Activated T-helper 1 cell treated with anti-CD3 and anti-CD28 coated beads, Interleukin-12 subunit alpha, Interleukin-12 subunit beta, Interleukin-2, Interleukin-4 antibody, amounts not matched to agents 30 ng/mL and 10 ng/mL and 1 ng/mL, durations not matched to agents 14 hours and 24 hours and 36 hours (primary cell): ENCODE measurements around the gene ATP8B3. TPM values are rescaled to one million over a fixed set of nuclear protein-coding genes. Genes with fewer than 3 reads are reported as not detected.

Source experiments
- DNase-seq: peaks from one replicate; pipeline ENCODE4 v3.0.0; 2021; ENCODE audit warnings: low spot score
- H3K27ac Mint-ChIP-seq: one replicate; pipeline ENCODE4 v1.8.0; 2021; ENCODE audit warnings: mild to moderate bottlenecking, mixed read lengths
- H3K27me3 Mint-ChIP-seq: one replicate; pipeline ENCODE4 v1.8.0; 2022; ENCODE audit warnings: mild to moderate bottlenecking, moderate library complexity, mixed read lengths; ENCODE audit not compliant: insufficient read depth
- H3K36me3 Mint-ChIP-seq: one replicate; pipeline ENCODE4 v1.8.0; 2021; ENCODE audit warnings: low read depth, mixed read lengths
- H3K4me1 Mint-ChIP-seq: one replicate; pipeline ENCODE4 v1.8.0; 2021; ENCODE audit warnings: low read depth, mixed read lengths
- H3K4me3 Mint-ChIP-seq: one replicate; pipeline ENCODE4 v1.8.0; 2021; ENCODE audit warnings: mild to moderate bottlenecking, moderate library complexity, mixed read lengths
- H3K9me3 Mint-ChIP-seq: one replicate; pipeline ENCODE4 v1.8.0; 2021; ENCODE audit warnings: mixed read lengths
- intact Hi-C: fragments of 100-400 bp; cut with micrococcal nuclease; formaldehyde crosslinking; loops from one replicate; pipeline ENCODE4 v1.15.1; 2024
- total RNA-seq: library from RNA; stranded (reverse); gene quantifications from 2 replicates; pipeline ENCODE4 v1.2.3, GENCODE V29; 2022

The ATP8B3 gene
- total RNA-seq, 1 donor from 2014 or later: 5.0 TPM

DNA sequence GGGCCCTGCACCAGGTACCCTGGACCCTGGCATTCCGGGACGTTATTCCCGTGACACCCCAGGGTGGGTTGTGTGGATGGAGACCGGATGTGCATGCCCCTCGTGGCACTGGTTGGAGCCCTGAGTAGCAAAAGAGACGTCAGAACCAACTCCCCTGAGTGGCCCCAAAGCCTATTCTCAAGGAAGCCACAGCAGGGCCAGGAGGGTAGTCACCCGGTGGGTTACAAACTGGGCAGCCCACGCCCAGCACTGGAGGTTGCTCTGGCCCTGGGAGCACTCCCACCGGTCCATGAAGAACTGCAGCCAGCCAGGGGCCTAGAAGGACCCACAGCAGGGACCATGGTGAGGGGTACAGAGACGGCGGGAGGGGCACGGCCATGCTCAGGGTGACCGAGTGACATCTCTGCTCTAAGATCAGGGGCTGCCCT is 43.8 kb upstream of the ATP8B3 start:
- DNase-seq: peak; percentile 27
- no peaks in the 10 kb centered on the region for H3K27me3 Mint-ChIP-seq
- peaks cover 27% of the 10 kb centered on the region for H3K4me1 Mint-ChIP-seq
- intact Hi-C loops: loop anchor here (1.0 kb wide), 2 partner anchors 7 to 44 kb away; partner anchors contain the start of genes ATP8B3 and KLF16
- no peaks in the 10 kb centered on the region for H3K9me3 Mint-ChIP-seq
- H3K36me3 Mint-ChIP-seq: peaks cover 4% of the 10 kb centered on the region
- H3K4me3 Mint-ChIP-seq: peak overlapping the region; percentile 80
- H3K27ac Mint-ChIP-seq: peak overlapping the region; percentile 86

DNA sequence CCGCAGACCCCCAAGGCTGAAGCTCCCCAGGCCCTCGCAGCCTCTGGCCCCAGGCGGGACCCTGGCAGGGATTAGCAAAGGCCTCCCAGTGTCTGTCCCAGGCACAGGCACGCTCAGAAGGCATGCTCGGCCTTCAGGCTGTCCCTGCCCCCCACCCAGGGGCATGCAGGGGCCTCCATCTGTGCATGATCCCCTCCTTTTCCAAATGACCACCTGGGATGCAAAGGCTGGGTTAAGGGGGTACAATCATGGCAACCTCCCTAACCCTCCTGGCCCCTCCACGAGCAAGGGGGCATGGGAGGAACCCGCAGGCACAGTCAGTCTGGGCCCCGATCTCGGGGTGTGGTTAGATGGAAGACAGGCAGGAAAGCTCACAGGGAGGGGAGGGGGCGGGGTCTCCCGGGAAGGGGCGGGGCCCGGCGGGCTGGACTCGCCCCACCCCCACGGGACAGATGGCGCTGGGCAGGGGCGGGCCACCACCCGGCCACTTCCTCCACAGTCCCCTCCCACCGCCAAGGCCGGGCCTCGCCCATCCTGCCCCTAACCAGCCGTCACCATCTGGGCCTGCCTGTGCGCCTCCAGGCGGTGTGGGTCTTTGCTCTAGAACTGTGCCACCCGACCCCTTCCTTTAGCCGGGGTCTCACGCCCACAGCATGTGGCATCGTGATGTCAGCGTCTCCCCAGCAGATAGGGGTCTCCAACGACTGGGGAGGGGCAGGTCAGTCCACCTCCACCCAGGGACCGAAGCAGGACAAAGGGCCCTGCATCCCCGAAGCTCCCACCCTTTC is 43.2 kb upstream of the ATP8B3 start:
- Mint-ChIP-seq H3K4me3 (peak overlapping the region; percentile 80), H3K36me3 (peaks cover 4% of the 10 kb centered on the region), H3K27me3 (no peaks in the 10 kb centered on the region), H3K4me1 (peaks cover 27% of the 10 kb centered on the region), H3K9me3 (no peaks in the 10 kb centered on the region), H3K27ac (peak overlapping the region; percentile 86)
- DNase-seq: peak; percentile 87
- intact Hi-C loops: loop anchor here (1.0 kb wide), 2 partner anchors 8 to 43 kb away; partner anchors contain the start of genes ATP8B3 and KLF16

DNA sequence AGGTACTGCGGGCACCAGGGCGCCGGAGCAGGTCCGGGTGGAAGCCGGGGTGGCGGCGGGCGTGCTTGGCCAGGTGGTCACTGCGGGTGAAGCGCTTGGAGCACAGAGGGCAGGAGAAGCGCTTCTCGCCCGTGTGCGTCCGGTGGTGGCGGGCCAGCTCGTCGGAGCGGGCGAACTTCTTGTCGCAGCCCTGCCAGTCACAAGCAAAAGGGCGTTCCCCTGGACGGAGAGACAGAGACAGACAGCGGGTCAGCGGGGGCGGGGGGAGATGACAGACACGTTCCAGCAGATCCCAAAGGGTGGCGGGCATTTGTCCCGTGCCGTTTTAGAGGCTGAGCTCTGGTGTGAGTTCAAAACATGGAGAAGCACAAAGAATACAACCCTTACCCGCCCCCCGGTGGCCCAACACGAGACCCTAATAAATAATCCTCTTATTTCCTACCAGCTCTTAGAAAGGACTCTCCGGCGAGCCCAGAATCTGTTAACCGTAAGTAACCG is 42.5 kb upstream of the ATP8B3 start:
- Mint-ChIP-seq H3K4me3 (peak overlapping the region; percentile 73), H3K4me1 (peaks cover 32% of the 10 kb centered on the region), H3K27ac (no peak overlapping the region), H3K36me3 (peaks cover 7% of the 10 kb centered on the region), H3K27me3 (no peaks in the 10 kb centered on the region), H3K9me3 (no peaks in the 10 kb centered on the region)
- no peak for DNase-seq
- intact Hi-C loops: loop anchor here (1.0 kb wide), 2 partner anchors 9 to 42 kb away; partner anchors contain the start of genes ATP8B3 and KLF16

DNA sequence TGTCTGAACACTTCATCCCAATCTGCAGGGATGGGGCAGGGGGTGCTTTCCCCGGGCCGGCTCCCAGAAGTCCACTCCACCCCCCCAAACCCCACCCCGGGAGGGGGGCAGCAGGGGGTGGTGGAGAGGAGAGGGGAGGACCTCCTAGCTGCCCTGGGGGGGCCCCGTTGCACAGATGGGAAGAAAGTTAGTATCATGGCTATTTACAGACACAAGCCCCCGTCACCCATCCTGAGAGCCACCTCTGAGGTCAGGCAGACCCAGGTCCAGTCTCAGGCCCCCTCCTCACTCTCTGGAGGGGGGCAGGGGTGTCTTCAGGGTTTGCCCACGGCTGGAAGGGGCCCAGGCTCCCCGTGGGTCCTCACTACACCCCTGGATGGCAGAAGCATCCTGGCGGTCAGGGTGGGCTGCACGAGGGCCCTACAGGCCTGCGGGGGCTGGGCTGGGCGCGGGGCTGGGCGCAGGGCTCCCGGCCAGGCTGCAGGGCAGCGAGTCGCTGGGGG is 42.0 kb upstream of the ATP8B3 start:
- intact Hi-C loops: no loop called here
- Mint-ChIP-seq H3K4me1 (peaks cover 31% of the 10 kb centered on the region), H3K27ac (no peak overlapping the region), H3K9me3 (no peaks in the 10 kb centered on the region), H3K27me3 (no peaks in the 10 kb centered on the region), H3K4me3 (no peak overlapping the region), H3K36me3 (peaks cover 7% of the 10 kb centered on the region)
- no peak for DNase-seq

DNA sequence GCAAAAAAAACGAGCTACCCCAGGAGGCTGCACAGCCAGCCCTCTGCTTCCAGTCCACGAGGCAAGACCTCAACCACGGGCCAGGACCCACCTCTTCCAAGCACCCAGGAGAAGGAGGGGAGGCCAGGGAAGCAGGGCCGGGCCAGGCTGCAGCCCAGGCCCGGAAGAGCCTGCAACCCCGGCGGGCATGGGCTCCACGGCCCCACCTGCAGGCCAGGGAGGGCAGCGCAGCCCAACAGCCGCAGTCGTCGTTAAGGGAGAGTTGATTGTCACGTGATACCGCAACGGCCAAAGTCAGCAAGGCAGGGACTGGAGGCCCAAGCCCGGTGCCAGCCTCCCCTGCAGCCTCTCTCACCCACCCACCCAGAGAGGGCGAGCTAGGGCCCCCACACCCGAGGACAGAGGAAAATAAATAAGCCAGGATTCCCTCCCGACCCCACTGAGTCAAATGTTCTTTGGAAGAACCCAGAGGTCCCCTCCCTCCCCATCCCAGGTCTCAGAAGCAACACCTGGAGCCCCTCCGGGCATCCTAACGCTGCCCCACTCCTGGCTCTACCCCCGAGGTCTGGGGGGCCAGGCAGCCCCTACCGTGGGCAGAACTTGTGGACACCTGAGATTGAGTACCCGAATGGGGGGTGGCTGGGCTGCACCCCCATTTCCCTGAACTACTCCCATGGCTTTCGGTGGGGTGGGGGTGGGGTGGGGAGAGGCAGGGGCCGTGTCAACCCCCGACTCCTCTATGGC is 41.4 kb upstream of the ATP8B3 start:
- Mint-ChIP-seq H3K4me3 (peak overlapping the region; percentile 73), H3K27ac (peak overlapping the region; percentile 89), H3K36me3 (peaks cover 7% of the 10 kb centered on the region), H3K27me3 (no peaks in the 10 kb centered on the region), H3K4me1 (peaks cover 34% of the 10 kb centered on the region), H3K9me3 (no peaks in the 10 kb centered on the region)
- peak; percentile 82 for DNase-seq
- intact Hi-C loops: no loop called here

DNA sequence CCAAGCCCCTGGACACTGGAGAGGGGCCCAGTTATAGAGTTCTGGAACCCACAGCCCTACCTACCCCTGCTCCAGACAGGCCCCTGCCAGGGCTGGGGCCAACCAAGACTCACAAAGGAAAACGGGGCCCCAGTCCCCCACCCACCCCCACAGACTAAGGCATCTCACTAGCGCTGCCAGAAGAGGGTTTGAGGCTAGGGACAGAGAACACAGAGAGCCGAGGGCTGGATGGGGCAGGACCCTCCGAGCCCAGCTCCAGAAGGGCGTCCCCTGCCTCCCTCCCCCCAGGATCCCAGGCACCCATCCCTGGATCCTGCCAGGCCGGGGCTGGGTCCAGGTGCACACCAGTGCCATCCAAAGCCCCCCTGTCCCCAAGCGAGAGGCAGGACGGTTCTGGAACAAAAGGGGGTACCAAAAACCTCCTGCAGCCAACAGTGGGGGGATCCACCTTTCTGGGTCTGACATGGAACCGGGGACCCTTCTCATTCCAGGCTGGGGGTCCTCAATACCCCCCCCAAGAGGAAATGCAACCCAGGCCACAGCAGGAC is 40.6 kb upstream of the ATP8B3 start:
- H3K27me3 Mint-ChIP-seq: no peaks in the 10 kb centered on the region
- H3K36me3 Mint-ChIP-seq: peaks cover 7% of the 10 kb centered on the region
- peaks cover 34% of the 10 kb centered on the region for H3K4me1 Mint-ChIP-seq
- no peaks in the 10 kb centered on the region for H3K9me3 Mint-ChIP-seq
- no peak overlapping the region for H3K4me3 Mint-ChIP-seq
- intact Hi-C loops: no loop called here
- H3K27ac Mint-ChIP-seq: no peak overlapping the region
- DNase-seq: no peak

DNA sequence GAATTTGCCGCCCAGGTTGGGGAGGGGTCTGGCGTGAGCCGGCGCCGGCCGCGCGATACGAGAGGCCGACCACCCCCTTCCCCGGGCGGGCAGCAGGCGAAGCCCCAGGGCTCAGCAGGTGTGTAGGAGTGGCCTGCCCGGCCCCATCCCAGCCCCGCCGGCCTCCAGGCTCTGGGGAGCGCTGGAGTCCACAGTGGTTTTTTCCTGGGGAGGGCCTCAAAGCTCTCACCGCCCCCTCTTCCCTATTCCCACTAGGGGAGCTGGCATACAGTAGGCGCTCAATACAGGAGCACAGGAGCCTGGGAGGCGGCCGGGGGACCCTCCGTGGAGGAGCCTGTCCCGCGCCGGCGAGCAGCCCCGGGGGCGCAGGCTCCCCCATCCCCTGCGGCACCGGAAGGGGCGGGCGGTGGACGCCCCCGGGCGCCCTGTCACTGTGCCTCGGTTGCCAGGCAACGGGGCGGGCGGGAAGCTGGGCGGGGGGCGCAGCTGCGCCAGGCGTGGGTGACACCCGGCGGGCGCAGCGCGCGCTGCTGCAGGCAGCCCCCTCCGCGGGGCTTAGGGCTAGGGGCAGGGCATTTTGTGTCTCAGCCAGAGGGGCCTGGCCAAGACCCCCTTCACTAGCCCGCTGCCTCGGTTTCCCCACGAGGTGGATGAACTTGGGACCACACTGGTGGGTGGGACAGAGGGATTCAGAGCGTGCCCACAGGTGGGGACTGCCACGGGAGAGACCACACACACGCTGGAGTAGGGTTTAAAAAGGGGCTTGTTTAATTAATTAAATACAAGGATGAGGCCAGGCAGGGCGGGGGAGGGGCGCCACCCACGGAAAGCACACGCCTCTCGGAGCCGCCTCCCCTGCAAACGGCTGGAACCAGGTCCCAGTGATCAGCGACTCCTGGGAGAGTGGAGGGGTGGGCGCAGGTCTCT is 39.8 kb upstream of the ATP8B3 start:
- peaks cover 41% of the 10 kb centered on the region for H3K4me1 Mint-ChIP-seq

DNA sequence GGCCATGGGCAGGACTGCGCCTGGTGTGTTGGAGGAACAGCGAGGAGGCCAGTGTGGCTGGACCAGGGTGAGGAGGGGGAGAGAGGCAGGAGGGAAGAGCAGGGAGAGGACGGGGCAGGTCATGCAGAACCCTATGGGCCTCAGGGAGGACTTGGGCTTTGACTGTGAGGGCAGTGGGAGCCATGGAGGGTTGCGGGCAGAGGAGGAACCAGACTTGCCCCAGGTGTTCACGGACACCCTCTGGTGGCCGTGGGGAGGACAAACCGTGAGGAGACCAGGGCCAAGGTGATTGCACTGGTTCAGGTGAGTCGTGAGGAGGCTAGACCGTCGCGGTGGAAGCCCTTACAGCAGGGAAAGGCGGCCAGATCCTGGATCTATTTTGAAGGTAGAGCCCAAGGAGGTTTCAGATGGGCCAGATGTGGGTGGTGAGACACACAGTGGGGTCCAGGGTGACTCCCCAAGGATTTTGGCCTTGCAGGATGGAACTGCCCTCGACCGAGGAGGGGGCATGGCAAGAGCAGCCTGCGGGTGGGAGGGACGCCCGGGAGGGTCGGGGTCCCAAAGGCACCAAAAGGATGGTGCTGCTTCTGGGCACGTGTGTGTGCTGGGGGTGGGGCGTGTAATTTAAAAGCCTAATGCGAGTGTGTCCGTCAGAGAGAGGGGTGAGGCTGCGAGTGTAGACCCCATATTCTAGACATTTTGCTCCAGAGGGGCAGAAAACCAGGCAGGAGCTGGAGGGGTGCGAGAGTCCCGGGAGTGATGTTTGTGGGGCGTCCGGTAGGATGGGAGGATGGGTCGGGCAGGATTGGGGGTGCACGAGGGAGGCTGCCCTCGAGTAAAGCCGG is 39.0 kb upstream of the ATP8B3 start:
- intact Hi-C loops: no loop called here
- Mint-ChIP-seq H3K4me1 (peaks cover 49% of the 10 kb centered on the region), H3K9me3 (no peaks in the 10 kb centered on the region), H3K36me3 (peaks cover 9% of the 10 kb centered on the region), H3K27me3 (no peaks in the 10 kb centered on the region), H3K27ac (no peak overlapping the region), H3K4me3 (no peak overlapping the region)
- DNase-seq: no peak

More for the DNA sequence above, 39.8 kb upstream of the ATP8B3 start:
- H3K27me3 Mint-ChIP-seq: no peaks in the 10 kb centered on the region
- H3K4me3 Mint-ChIP-seq: no peak overlapping the region
- H3K36me3 Mint-ChIP-seq: peaks cover 7% of the 10 kb centered on the region
- intact Hi-C loops: no loop called here
- DNase-seq: no peak
- no peaks in the 10 kb centered on the region for H3K9me3 Mint-ChIP-seq
- no peak overlapping the region for H3K27ac Mint-ChIP-seq

DNA sequence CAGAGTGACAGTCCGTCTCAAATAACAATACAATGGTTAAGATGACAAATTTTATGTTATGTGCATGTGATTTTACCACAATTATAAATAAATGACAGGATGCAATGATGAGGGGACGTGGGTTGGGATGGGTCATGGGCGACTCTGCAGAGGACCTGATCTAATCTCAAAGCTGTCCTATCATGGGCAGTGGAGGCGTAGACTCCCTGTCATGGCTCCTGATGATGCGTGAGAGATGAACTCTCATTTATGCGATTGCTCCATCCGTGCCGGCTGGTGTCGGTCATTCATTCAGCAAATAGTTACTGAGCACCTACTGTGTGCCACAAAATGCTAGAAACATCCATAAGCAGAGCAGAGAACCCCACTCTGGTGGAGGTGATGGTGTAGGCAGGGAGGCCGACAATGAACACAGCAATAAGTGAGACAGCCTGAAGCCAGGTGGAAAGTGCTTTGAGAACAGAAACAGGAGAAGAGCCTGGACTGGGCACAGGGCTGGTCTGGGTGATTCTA is 37.9 kb upstream of the ATP8B3 start:
- Mint-ChIP-seq H3K27ac (peak overlapping the region; percentile 44), H3K36me3 (peaks cover 12% of the 10 kb centered on the region), H3K27me3 (no peaks in the 10 kb centered on the region), H3K4me3 (peak overlapping the region; percentile 22), H3K9me3 (no peaks in the 10 kb centered on the region), H3K4me1 (peaks cover 44% of the 10 kb centered on the region)
- DNase-seq: no peak
- intact Hi-C loops: loop anchor here (2.0 kb wide), 2 partner anchors 197 to 257 kb away; partner anchors contain the start of genes MBD3 and TCF3

DNA sequence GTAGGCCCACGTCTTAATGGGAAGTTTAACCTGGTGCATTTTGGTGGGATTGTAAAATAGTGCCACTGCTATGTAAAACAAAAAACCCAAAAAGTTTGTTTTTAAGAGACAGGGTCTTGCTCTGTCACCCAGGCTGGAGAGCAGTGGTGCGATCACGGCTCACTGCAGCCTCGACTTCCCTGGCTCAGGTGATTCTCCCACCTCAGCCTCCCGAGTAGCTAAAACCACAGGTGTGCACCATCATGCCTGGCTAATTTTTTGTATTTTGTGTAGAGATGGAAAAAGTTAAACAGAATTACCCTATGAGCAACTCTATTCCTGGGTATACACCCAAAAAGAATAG is 37.0 kb upstream of the ATP8B3 start:
- H3K36me3 Mint-ChIP-seq: peaks cover 12% of the 10 kb centered on the region
- no peaks in the 10 kb centered on the region for H3K9me3 Mint-ChIP-seq
- DNase-seq: no peak
- no peaks in the 10 kb centered on the region for H3K27me3 Mint-ChIP-seq
- peak overlapping the region; percentile 79 for H3K27ac Mint-ChIP-seq
- H3K4me3 Mint-ChIP-seq: peak overlapping the region; percentile 77
- H3K4me1 Mint-ChIP-seq: peaks cover 40% of the 10 kb centered on the region
- intact Hi-C loops: loop anchor here (2.0 kb wide), 2 partner anchors 196 to 256 kb away; partner anchors contain the start of genes MBD3 and TCF3
